ENCODE data around the gene PWWP2A. TPM values are rescaled to one million over a fixed set of nuclear protein-coding genes. Genes with fewer than 3 reads are reported as not detected.

Gene PWWP2A
- total and polyA plus RNA-seq, 2 donors (not counting 1 experiment from before 2014, with no cell fraction given) = 10.4 to 17.0 TPM

DNA sequence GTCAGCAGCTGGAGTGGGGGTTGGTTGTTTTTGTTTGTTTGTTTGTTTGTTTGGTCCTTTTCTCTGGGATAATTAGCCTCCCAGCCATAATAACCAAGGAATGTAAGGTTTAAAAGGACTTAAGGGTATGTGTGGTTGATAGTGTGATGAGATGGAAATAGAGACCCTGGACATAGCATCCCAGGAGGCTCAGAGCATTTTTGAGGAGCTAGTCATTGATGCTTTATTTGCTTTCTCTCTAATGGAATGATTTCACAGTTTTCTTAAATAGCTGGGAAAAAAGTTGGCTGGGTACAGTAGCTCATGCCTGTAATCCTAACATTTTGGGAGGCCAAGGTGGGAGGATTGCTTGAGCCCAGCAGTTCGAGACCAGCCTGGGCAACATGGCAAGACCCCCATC, 65.2 kb downstream of the PWWP2A start:
- no peak overlapping the region for H3K27ac ChIP-seq (ENCODE audit: insufficient read depth, low read length)
- DNase-seq (ENCODE audit: low read depth in 2 of 2) = peak in 1 of 2 donors; percentile 65

DNA sequence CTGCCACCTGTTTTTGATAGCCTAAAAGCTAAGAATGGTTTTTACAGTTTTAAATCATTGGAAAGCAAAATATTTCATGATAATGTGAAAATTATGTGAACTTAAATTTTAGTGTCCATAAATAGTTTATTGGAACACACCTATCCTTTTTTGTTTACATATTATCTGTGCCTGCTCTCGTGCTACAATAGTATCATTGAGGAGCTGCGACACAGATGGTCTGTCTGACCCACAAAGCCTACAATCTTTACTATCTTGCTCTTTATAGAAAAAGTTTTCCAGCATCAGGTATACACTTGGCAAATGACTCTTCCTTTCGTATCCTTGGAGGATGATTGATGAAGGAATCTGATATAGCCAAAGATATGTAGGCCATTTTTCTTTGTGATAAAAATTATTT, 70.2 kb downstream of the PWWP2A start:
- no peak overlapping the region for H3K9ac ChIP-seq (ENCODE audit: insufficient read depth, low read length)
- H3K4me2 ChIP-seq (ENCODE audit: extremely low read depth, insufficient read depth, low read length) = no peak overlapping the region
- H4K20me1 ChIP-seq (ENCODE audit: control insufficient read depth, extremely low read depth, insufficient read depth, low read length) = no peaks in the 10 kb centered on the region
- no peak overlapping the region for H2AFZ ChIP-seq (ENCODE audit: low read length)
- no peak overlapping the region for H3K27ac ChIP-seq (ENCODE audit: insufficient read depth, low read length)
- no peaks in the 10 kb centered on the region for H3K4me1 ChIP-seq (ENCODE audit: control insufficient read depth, extremely low read depth, insufficient read depth, low read length)
- H3K9me3 ChIP-seq (ENCODE audit: control insufficient read depth, insufficient read depth, low read depth, low read length) = no peaks in the 10 kb centered on the region
- DNase-seq (ENCODE audit: low read depth in 2 of 2) = no peak
- no peaks in the 10 kb centered on the region for H3K79me2 ChIP-seq (ENCODE audit: control insufficient read depth, insufficient read depth, low read length)
- H3K36me3 ChIP-seq (ENCODE audit: control insufficient read depth, insufficient read depth, low read length) = peaks cover 4% of the 10 kb centered on the region
- no peaks in the 10 kb centered on the region for H3K27me3 ChIP-seq (ENCODE audit: control insufficient read depth, insufficient read depth, low read length)
- TF ChIP-seq, protein P1, sequence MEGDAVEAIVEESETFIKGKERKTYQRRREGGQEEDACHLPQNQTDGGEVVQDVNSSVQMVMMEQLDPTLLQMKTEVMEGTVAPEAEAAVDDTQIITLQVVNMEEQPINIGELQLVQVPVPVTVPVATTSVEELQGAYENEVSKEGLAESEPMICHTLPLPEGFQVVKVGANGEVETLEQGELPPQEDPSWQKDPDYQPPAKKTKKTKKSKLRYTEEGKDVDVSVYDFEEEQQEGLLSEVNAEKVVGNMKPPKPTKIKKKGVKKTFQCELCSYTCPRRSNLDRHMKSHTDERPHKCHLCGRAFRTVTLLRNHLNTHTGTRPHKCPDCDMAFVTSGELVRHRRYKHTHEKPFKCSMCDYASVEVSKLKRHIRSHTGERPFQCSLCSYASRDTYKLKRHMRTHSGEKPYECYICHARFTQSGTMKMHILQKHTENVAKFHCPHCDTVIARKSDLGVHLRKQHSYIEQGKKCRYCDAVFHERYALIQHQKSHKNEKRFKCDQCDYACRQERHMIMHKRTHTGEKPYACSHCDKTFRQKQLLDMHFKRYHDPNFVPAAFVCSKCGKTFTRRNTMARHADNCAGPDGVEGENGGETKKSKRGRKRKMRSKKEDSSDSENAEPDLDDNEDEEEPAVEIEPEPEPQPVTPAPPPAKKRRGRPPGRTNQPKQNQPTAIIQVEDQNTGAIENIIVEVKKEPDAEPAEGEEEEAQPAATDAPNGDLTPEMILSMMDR (conservative IDR thresholded peaks at IDR 0.05 in 1 of 2, IDR thresholded peaks at IDR 0.05 in 1 of 2; ENCODE audit: low read depth in 1 of 2, low read length in 2 of 2) = no peak
- TF ChIP-seq EZH2 (IDR thresholded peaks at IDR 0.05; ENCODE audit: low read length, missing control alignments) = no peak
- H3K4me3 ChIP-seq (replicated peaks in 1 of 4; ENCODE audit: control extremely low read depth in 1 of 4, insufficient read depth in 1 of 4, low read depth in 3 of 4, low read length in 4 of 4) = no peak overlapping the region

More for the DNA sequence above, 65.2 kb downstream of the PWWP2A start:
- no peaks in the 10 kb centered on the region for H3K79me2 ChIP-seq (ENCODE audit: control insufficient read depth, insufficient read depth, low read length)
- no peaks in the 10 kb centered on the region for H3K27me3 ChIP-seq (ENCODE audit: control insufficient read depth, insufficient read depth, low read length)
- H3K9ac ChIP-seq (ENCODE audit: insufficient read depth, low read length) = no peak overlapping the region
- no peaks in the 10 kb centered on the region for H4K20me1 ChIP-seq (ENCODE audit: control insufficient read depth, extremely low read depth, insufficient read depth, low read length)
- no peak overlapping the region for H2AFZ ChIP-seq (ENCODE audit: low read length)
- no peaks in the 10 kb centered on the region for H3K9me3 ChIP-seq (ENCODE audit: control insufficient read depth, insufficient read depth, low read depth, low read length)
- H3K36me3 ChIP-seq (ENCODE audit: control insufficient read depth, insufficient read depth, low read length) = no peaks in the 10 kb centered on the region
- no peak overlapping the region for H3K4me3 ChIP-seq (replicated peaks in 1 of 4; ENCODE audit: control extremely low read depth in 1 of 4, insufficient read depth in 1 of 4, low read depth in 3 of 4, low read length in 4 of 4)
- H3K4me2 ChIP-seq (ENCODE audit: extremely low read depth, insufficient read depth, low read length) = no peak overlapping the region
- H3K4me1 ChIP-seq (ENCODE audit: control insufficient read depth, extremely low read depth, insufficient read depth, low read length) = peaks cover 2% of the 10 kb centered on the region
- TF ChIP-seq, protein P1 (conservative IDR thresholded peaks at IDR 0.05 in 1 of 2, IDR thresholded peaks at IDR 0.05 in 1 of 2; ENCODE audit: low read depth in 1 of 2, low read length in 2 of 2) = no peak
- no peak for TF ChIP-seq EZH2 (IDR thresholded peaks at IDR 0.05; ENCODE audit: low read length, missing control alignments)

DNA sequence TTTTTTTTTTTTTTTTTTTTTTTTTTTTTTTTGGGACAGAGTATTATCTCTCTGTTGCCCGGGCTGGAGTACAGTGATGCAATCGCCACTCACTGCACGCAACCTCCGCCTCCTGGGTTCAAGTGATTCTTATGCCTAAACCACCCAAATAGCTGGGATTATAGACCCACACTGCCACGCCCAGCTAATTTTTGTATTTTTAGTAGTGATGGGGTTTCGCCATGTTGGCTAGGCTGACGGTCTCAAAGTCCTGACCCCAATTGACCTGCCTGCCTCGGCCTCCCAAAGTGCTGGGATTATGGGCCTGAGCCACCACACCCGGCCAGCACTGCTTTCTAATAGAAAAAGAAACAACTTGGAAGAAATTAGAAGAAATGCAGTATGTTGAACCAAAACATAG, 71.1 kb downstream of the PWWP2A start:
- H3K36me3 ChIP-seq (ENCODE audit: control insufficient read depth, insufficient read depth, low read length) = peaks cover 4% of the 10 kb centered on the region
- H3K4me1 ChIP-seq (ENCODE audit: control insufficient read depth, extremely low read depth, insufficient read depth, low read length) = no peaks in the 10 kb centered on the region
- no peak overlapping the region for H3K4me2 ChIP-seq (ENCODE audit: extremely low read depth, insufficient read depth, low read length)
- no peaks in the 10 kb centered on the region for H3K9me3 ChIP-seq (ENCODE audit: control insufficient read depth, insufficient read depth, low read depth, low read length)
- no peak overlapping the region for H3K4me3 ChIP-seq (replicated peaks in 1 of 4; ENCODE audit: control extremely low read depth in 1 of 4, insufficient read depth in 1 of 4, low read depth in 3 of 4, low read length in 4 of 4)
- no peak for TF ChIP-seq EZH2 (IDR thresholded peaks at IDR 0.05; ENCODE audit: low read length, missing control alignments)
- TF ChIP-seq, protein P1 (conservative IDR thresholded peaks at IDR 0.05 in 1 of 2, IDR thresholded peaks at IDR 0.05 in 1 of 2; ENCODE audit: low read depth in 1 of 2, low read length in 2 of 2) = no peak
- H4K20me1 ChIP-seq (ENCODE audit: control insufficient read depth, extremely low read depth, insufficient read depth, low read length) = no peaks in the 10 kb centered on the region
- H3K9ac ChIP-seq (ENCODE audit: insufficient read depth, low read length) = no peak overlapping the region
- no peak overlapping the region for H2AFZ ChIP-seq (ENCODE audit: low read length)
- no peak for DNase-seq (ENCODE audit: low read depth in 2 of 2)
- H3K79me2 ChIP-seq (ENCODE audit: control insufficient read depth, insufficient read depth, low read length) = no peaks in the 10 kb centered on the region
- H3K27me3 ChIP-seq (ENCODE audit: control insufficient read depth, insufficient read depth, low read length) = no peaks in the 10 kb centered on the region
- no peak overlapping the region for H3K27ac ChIP-seq (ENCODE audit: insufficient read depth, low read length)

Data from fibroblast of lung (primary cell).